NCI-H69 (cell line): Measurements from ENCODE around the gene PLCZ1.
"Not testable (repeated sequence)": the region's sequence is repeated elsewhere in the genome, so short reads cannot be mapped to it uniquely, and the experiment has no call there.

Experiments used
- DNase-seq: peaks from one replicate; lab custom pipeline; 2025; lab: John Stamatoyannopoulos, UW

Gene PLCZ1

GRCh38 chr12:18700271-18700670 is 37.5 kb downstream of the PLCZ1 start:
- no peak for DNase-seq

DNA sequence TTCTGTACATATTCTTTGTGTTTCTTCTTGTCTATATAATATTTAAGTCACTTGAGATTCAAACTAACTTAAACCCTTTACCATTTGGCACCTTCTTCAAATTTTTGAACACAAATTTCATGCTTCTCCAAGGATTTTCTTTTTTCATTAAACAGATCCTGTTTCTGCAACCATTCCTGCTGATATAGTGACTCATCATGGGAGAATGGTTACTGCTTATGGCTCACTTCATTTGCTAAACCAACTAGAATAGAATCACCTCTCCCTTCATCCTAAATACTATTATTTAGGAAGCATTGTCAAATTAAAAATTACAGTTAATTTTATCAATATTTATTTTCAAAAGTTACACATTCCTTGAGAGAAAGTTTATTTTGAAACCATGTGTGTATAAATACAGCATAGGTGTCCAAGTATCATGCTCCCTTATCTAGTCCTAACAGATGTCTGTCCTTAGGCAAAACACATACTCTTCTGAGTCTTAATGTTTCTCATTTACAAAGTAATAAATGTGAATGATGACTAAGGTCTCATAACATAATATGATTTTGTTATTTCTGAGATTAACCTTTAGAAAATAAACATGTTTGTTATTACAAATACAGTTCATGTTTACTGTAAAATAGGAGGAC is 40.7 kb downstream of the PLCZ1 start:
- DNase-seq = no peak

DNA sequence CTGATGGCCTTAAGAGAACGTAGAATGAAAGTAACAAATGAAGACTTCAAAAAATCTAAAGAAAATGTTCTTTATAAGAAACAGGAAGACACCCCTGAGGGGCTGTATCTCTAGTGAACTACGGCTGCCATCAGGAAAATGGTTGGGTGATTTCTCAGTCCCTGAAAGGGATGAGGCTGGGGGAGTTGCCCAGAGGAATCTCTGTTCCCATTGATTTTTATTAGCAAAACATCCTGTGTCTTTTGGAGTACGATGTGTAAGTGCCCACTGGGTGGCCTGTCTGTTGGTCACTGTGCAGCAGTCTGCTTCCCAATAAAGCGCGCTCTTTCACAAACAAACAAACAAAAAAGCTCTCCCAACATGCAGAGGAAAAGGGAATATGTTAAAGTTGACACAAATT is 43.8 kb downstream of the PLCZ1 start:
- not testable (repeated sequence) for DNase-seq

- DNase-seq = no peak
Measured at GRCh38 chr12:18690653-18691052, 47.2 kb downstream of the PLCZ1 start.

GRCh38 chr12:18689771-18690170 is 48.0 kb downstream of the PLCZ1 start:
- DNase-seq = no peak

DNA sequence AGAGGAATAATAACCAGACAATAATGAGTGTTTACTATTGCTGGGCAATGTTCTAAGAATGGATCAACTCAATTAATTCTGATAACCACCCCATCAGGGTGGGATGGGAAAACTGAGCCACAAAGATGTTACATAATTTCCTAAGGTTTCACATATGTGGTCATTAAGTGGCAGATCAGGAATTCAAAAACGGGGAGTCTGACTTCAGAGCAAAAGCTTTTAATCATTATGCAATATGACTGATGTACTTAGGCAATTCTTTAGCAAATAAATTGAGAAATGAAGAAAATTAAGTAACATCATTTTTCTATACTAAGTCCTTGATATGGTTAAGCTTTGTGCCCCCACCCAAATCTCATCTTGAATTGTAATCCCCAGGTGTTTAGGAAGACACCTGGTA is 53.4 kb downstream of the PLCZ1 start:
- no peak for DNase-seq

DNA sequence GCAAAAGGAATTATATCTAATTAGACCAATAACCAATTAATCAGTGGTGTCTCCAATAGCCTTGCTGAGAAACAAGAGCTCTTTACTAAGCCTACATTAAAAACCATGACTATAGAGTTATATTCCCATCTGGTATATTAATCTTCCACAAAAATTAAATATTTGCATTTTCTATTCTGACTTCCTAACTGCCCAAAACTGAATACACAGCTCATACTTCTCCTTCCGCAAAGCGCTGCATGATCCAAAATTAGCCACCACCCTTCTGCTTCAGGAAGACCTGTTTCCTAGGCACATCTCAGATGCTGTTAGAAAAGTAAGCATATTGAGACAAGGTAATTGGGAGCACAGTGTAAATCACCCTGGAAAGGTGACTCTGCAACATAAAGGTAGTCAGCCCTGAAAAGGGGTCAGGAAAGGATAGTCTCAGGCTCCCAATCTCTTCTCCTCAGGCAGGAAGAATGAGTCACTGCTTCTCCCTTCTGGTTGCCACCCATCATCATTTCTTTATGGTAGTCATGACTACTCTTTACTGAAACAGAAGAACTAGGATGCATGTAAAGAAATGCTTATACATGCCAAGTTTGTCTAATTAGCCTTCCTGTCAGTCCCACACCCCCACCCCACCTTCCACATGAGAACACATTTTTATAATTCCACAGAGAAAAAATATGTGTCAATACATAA is 54.3 kb downstream of the PLCZ1 start:
- no peak for DNase-seq

DNA sequence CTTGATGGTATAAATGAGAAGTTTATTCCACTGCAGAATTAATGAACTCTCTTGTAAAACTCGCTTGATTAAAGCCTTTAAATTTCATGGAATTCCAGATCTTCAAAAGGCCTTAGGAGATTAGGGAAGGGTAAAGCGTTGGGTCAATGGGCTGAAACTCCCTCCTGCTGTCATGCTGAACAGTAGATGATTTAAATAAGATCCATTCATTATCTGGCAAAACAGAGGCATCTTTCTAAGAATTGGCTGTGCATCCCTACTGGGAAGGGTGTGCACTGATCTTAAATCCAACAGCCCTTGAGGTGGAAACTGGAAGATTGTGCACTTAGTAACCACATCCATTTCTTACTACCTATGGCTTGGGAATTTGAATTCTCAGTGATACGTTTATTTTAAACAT is 56.0 kb downstream of the PLCZ1 start:
- no peak for DNase-seq

DNA sequence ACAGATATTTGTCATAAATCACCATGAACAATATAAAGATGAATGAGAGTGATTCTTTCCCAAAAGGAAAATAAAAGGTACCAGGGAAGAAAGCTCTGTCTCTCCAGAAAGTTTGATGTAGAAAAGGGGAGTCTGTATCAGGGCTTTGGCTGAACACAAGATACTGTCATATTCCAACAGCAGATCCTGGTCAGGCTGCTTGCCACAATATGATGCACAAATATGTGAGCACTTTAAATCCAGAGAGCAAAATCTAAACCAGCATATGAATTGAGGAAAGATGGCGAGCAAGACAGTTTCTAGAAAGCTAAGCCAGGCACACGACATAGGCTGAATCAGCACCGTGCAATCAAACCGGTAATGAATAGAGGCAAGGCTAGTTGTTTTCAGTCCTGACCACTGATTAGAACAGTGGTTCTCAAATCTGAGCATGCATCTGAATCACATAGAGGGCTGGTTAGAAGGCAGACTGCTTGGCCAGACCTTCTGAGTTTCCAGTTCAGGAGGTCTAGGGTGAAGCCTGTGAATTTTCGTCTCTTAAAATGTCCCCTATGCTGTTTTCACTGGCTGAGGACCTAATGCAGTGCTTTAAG is 60.7 kb downstream of the PLCZ1 start:
- DNase-seq = no peak

GRCh38 chr12:18676141-18676540 is 61.7 kb downstream of the PLCZ1 start:
- no peak for DNase-seq

GRCh38 chr12:18658829-18659228 is 79.0 kb downstream of the PLCZ1 start:
- DNase-seq = no peak

DNA sequence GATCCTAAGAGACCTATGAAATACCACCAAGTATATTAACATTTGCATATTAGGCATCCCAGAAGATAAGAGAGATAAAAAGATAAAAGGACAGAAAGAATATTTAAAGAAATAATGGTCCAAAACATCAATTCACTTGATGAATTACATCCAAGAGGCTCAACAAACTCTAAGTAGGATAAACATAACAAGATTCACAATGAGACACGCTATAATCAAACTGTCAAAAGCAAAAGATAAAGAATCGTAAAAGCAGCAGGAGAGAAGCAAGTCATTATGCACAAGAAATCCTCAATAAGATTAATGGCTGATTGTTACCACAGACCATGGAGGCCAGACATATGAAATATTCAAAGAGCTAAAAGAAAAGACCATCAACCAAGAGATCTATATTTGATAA is 79.6 kb downstream of the PLCZ1 start:
- DNase-seq = no peak

- DNase-seq = no peak
Measured at GRCh38 chr12:18655351-18655750, 82.5 kb downstream of the PLCZ1 start.

GRCh38 chr12:18653465-18653864 is 84.3 kb downstream of the PLCZ1 start:
- DNase-seq = no peak

GRCh38 chr12:18652596-18652995 is 85.2 kb downstream of the PLCZ1 start:
- DNase-seq = no peak

- DNase-seq = no peak
Measured at GRCh38 chr12:18651525-18651924, 86.3 kb downstream of the PLCZ1 start.

- no peak for DNase-seq
Measured at GRCh38 chr12:18646286-18646890, 91.4 kb downstream of the PLCZ1 start.

- no peak for DNase-seq
Measured at GRCh38 chr12:18644564-18644963, 93.2 kb downstream of the PLCZ1 start.

DNA sequence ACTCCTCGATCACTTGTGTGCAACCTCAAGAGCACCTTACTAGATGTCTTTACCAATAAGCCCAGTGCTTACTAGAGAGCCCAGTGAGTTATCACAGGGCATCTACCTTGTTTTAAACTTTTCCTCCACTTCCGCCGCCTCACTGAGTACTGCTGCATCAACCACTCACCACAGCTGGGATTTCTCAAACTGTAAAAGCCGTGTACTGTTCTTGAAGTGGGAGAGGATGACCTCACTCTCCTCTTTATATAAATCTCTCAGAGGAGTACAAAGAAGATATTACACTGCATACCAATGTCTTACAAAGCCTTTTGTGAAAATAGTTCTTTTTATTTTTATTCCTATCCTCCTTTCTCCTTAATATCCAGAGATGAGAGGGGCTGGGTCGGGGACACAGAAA is 94.1 kb downstream of the PLCZ1 start:
- no peak for DNase-seq

DNA sequence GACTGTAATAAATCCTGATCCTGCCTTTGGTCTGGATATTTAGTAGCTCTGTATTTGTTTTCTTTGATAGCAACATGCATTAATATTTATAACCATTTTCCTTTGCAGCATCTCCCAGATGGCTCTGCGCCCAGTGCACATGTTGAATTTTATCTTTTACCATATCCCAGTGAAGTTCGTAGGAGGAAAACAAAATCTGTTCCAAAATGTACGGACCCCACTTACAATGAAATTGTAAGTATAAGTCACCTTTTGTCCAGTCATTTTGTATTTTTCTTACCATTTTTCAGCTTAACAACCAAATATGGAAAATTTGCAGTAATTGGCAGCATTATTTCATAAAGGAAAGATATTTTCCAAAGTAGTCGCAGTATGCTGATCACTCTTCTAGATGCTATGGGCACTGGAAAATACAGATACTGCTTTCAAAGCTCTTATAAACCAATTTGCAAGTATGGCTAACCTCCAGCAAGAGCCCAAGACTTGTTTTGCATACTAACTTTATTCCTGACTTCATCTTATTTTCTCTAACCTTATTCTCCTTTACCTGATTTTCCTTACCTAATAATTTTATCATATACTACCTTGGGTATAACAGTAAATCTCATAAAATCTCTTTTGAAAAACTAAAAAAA is 97.4 kb downstream of the PLCZ1 start:
- DNase-seq = no peak

DNA sequence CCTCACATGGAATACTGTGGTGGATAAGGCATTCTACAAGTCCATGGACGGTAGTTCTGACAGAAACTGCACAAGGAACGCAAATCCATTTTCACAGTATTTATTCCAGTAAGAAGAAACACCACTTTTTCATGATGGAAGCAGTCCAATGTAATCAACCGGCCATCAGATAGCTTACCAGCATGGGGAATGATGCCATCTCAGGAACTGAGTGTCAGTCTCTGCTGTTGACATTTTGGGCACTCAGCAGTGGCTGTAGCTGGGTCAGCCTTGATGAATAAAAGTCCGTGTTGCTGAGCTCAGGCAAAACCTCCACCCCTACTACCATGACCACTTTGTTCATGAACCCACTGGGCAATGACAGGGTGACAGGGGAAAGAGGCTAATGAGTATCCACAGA is 103.4 kb downstream of the PLCZ1 start:
- no peak for DNase-seq
